Suprapubic skin (tissue), 4 donors: Measurements from ENCODE around the gene TAF12.

Experiments
- CTCF ChIP-seq, 2 donors: fragments of 200-600 bp in 1 of 2; fragments of 450-650 bp in 1 of 2; sonication (generic) in 1 of 2; IDR thresholded peaks; one replicate each; pipeline ENCODE4 v1.5.1; 2016 to 2019; ENCODE audit warnings: antibody characterized with exemption in 2 of 2, mild to moderate bottlenecking in 1 of 2, moderate library complexity in 1 of 2
- EP300 ChIP-seq: sonication (generic); formaldehyde crosslinking; IDR thresholded peaks from one replicate; pipeline ENCODE4 v1.6.1; 2017; ENCODE audit warnings: antibody characterized with exemption
- POLR2A ChIP-seq, 2 donors: fragments of 450-650 bp; IDR thresholded peaks; one replicate each; pipeline ENCODE4 v1.6.1; 2017; ENCODE audit warnings: antibody characterized with exemption in 2 of 2, mild to moderate bottlenecking in 2 of 2, moderate library complexity in 2 of 2
- POLR2AphosphoS5 ChIP-seq, 3 donors: sonication (generic); formaldehyde crosslinking; IDR thresholded peaks; one replicate each; pipeline ENCODE4 v1.6.1; 2017; ENCODE audit warnings: antibody characterized with exemption in 3 of 3

- no peak for TF ChIP-seq CTCF (IDR thresholded peaks at IDR 0.05)
- TF ChIP-seq EP300, result no peak
- TF ChIP-seq POLR2AphosphoS5 (IDR thresholded peaks at IDR 0.05), result no peak
- TF ChIP-seq POLR2A (IDR thresholded peaks at IDR 0.05), result no peak
Observed at GRCh38 chr1:28571911-28572310, 71.0 kb downstream of the TAF12 start.
